ENCODE data around the gene ST7.
"Not testable (repeated sequence)": the region's sequence is repeated elsewhere in the genome, so short reads cannot be mapped to it uniquely, and the experiment has no call there.

DNA sequence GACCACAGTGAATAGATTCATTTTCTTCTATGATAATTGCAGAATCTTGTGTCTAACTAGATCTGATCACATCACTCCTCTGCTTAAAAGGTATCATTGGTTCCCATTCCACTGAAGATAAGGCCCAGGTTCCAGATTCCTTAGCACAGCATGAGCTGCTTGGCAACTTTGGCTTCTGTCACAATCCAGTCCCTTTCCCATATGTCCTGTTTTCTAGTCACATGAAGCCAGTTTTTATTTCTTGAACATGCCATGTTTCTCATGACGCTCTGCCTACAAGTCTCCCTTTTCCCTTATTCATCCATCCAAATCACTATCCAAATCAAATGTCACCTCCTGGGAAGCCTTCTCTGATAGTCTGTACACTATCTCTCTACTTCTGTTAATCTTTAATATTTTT, 167.0 kb downstream of the ST7 start:
- not testable (repeated sequence) for TF ChIP-seq POLR2AphosphoS5 (IDR thresholded peaks at IDR 0.05; ENCODE audit: borderline replicate concordance, low read depth, low read length); EZH2 (IDR thresholded peaks at IDR 0.05)

All from SK-N-MC (cell line).